ENCODE results near the gene TARS3.

The TARS3 gene

DNA sequence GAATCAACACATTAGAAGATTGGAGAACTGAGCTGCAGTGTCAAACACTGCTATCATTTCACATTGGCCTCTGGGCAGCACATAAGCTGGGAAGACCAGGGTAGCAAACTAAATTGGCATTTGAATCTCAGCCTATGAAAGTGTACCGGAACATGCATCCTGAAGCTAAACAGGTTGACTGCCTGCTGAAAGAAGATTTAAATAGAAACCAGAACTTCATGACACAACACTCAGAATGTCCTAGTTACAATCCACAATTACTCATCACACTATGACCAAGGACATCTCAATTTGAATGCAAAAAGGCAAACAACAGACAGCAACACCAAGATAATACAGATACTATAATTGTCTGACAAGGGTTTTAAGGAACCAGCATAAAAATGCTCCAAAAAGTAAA is 98.3 kb downstream of the TARS3 start:
- in situ Hi-C loops (cut with MboI; ENCODE audit: low sequenced_read_pairs): no loop called here

DNA sequence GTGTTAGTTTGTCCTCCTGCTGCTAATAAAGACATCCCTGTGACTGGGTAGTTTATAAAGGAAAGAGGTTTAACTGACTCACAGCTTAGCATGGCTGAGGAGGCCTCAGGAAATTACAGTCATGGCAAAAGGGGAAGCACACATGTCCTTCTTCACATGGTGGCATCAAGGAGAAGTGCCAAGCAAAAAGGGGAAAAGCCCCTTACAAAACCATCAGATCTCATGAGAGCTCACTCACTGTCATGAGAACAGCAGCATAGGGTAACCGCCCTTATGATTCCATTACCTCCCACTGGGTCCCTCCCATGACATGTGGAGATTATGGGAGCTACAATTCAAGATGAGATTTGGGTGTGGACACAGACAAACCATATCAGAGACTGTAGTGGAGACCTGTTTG is 99.1 kb downstream of the TARS3 start:
- in situ Hi-C loops (cut with MboI; ENCODE audit: low sequenced_read_pairs): no loop called here

DNA sequence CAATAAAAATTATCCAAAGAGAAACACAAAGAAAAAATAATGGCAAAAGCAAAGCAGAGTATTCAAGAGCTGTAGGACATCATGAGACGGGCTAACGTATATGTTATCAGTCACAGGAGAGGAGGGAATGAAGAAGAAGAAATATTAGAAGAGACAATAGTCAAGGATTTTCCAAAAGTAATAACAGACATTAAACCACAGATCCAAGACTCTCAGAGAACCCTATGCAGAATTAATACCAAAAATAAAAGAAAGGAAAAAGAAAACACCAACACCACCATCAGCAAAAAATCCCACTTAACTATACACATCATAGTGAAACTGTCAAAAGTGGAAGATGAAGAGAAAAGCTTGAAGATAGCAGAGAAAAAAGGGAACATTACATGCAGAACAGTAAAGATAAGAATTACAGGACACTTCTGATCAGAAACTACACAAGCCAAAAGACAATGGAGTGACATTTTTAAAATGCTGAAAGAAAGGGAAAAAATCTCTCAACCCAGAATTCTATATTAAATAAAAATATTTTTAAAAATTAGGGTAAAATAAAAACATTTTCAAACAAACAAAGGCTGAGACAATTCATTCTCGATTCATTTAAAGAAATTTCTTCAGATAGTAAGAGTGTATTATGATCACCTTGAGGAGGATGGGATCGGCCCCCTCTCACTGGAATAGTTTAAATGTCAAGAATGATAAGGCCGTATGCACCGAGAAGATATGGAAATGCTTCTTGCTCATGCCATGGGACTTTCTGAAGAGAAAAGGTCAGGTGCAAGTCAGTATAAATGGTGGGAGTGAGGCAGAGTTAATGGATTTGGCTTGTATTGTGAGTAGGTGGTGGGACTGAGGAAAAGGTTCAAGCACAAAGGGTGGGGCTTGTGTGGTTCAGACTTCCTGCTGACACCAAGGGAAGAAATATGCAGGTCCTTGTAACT is 100.6 kb downstream of the TARS3 start:
- in situ Hi-C loops (cut with MboI; ENCODE audit: low sequenced_read_pairs): no loop called here

DNA sequence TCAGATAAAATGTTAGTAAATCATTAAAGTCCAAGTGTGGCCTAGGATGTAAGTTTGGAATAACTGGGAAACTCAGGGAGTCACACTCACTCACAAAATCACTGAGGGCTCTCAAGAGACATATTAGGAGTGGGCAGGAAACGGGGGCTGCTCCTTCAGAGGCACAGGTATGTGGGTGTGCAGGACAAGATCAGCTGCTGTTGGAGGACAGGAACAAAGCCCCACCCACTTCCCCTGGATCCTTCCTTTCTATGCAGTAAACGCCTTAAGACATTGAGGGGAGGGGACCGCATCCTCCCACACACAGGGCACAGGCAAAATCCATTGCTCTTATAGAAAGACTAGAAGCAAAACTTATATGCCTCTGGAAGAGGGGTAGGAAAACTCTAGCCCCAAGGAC is 102.3 kb downstream of the TARS3 start:
- in situ Hi-C loops (cut with MboI; ENCODE audit: low sequenced_read_pairs): no loop called here

DNA sequence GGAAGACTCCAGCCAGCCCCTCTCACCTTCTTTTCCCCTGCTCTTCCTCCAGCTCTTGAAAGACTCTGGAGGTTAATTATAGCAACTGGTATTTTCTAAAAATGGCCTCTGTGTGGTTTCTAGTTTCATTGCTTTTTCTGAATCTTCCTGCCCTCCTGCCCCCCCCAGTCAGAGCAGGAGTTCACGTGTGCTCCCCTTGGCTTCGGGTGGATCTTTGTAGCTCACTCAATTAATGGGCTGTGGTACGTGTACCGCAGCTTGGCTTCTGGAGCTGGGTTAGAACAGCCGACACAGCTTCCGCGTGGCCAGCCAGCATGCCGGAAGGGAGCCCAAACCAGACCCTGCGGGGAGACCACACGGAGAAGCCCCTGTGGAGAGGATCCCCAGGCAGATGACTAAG is 103.6 kb downstream of the TARS3 start:
- in situ Hi-C loops (cut with MboI; ENCODE audit: low sequenced_read_pairs): no loop called here

DNA sequence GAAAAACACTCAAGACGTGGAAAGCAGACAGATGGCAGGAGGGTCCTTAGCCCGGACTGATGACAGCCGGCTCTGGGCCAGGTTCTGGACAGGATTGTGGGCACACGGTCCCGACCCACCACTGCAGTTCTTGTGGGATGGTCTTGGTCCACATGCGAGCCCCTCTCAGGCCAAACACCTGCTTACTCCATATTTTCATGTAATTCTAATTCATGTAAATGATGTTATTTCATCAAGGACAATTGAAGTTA is 104.7 kb downstream of the TARS3 start:
- in situ Hi-C loops (cut with MboI; ENCODE audit: low sequenced_read_pairs): no loop called here

DNA sequence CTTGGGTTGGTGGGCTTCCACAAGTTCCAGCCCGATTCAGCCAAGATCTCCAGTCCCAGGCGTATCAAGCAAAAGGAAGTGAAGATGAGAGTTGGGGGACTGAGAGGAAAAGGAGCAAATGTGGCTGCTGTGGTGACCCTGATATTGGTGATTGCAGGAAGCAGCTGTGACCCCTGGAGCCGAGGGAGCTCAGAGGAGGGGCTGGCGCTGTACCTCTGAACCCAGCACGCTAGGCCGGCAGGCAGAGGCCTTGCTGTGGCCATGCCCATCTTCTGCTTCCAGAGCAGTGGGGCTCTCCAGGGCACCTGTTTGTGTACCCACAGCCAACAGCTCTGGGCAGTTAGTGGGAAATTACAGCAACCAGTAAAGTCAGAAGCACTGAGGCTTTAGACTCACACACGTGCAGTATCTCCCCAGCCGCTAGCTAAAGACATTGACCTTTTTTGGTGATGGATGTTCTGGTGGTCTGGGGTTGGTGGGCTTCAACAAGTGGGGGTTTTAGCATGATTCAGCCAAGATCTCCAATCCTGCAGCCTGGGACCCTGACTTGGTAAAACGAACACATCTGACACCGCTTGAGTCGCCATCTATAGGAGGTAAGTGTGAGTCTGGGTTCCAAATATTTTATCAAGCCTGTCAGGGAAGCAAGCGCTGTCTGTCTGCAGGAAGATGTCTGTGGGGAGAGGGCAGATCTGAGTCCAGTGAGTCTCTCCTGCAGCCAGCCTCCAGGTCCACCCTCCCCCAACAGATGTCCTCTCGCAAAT is 105.2 kb downstream of the TARS3 start:
- in situ Hi-C loops (cut with MboI; ENCODE audit: low sequenced_read_pairs): no loop called here

DNA sequence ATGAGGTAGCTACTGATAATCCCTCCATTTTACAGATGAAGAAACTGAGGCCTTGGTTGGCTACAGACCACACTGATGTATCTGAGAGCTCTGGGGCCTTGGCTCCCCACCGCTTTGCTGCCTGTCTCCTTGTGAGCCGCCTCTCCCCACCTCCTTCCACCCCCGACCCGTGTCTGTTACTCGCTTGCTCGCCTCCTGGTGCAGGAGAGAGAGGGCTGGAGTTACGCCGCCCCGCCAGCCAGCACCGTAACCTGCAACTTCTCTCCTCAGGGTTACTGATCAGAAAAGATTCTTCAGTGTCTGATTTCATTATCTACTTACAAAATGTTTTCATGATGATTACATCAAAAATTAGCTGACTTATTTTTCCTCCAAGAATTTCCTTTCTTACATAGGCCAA is 106.2 kb downstream of the TARS3 start:
- in situ Hi-C loops (cut with MboI; ENCODE audit: low sequenced_read_pairs): no loop called here

DNA sequence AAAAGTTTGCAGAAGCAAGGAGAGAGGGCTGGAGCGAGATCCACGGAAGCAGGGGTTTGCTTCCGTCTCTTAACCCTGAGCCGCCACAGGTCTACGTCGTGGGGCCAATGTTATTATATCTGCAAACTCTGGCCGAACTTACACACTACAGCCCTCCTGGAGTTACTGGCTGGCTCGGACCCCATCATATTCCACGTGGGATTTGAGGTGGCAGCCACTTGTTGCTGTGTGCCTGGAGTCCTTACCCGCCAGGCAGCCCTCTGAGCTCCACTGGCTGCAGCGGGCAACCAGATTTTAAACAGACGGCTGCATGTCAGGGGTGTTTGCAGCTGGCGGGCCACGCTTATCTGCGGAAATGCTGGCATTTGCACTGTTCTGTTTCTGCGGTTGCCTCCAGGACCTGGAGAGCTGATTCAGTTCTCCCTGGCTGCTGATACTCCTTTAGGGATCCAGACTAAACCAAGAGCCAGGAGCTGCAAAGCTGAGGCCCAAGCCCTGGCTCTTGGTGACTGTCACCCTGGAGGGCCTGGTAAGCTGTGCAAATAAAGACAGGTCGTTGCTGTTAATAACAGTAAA is 106.8 kb downstream of the TARS3 start:
- in situ Hi-C loops (cut with MboI; ENCODE audit: low sequenced_read_pairs): no loop called here

DNA sequence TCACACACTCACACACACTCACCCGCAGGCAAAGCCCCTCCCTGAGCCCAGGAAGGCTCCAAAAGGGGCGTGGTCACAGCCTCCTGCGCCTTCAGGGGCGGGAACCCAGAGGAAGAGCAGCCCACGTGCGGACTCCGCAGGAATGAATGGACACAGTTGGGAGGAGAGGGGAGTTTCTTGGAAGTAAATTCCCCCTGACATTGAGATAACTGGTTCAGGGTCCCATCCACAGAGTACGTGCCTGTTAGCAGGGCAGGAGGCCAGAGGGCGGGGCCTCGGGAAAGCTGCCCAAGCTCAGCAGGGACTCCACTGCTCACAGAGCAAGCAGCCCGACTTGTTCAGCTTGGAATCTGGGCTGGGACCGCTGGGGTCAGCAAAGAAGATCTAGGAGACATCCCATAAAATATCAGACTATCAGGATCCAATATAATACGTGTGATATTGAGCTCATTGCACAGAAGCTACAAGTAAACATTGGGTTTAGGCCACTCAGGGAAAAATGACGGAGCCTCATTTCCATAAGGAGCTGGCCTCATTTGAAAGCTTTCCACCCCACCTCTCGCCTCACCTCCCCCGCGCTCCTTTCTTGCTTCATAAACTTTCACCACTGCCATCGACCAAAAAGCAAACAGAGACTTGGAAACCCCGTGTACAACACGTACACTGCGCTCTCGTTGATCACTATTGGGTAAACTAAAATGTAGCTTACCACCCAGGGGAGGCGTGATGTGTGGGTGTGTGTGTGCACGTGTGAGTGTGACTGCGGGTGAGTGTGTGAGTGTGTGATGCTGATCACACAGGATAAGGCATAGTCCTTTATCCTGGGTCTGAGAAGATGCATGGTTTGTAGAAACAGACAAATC is 108.1 kb downstream of the TARS3 start:
- in situ Hi-C loops (cut with MboI; ENCODE audit: low sequenced_read_pairs): no loop called here

DNA sequence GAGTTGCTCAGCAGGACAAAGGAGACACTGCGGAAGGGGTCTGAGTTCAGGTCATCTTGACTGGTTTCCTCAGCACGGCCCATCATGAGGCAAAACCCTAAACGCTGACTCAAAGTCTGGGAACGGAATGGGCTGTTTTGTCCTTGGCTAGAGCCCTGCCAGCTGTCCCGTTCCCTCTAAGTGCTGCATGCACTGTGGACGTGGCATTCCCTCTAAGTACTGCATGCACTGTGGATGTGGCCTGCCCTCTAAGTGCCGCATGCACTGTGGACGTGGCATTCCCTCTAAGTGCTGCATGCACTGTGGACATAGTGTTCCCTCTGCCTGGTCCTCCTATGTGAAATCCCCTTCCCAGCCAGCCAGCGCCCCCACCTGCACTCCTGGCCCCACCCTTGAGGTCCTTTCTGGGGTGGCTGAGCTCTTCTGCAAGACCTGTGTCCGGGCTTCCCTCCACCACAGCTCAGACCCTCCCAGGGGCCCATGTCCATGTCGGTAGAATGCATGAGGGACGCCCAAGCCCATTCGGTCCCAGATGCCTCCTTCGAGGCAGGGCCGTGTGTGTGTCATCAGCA is 108.8 kb downstream of the TARS3 start:
- in situ Hi-C loops (cut with MboI; ENCODE audit: low sequenced_read_pairs): no loop called here

DNA sequence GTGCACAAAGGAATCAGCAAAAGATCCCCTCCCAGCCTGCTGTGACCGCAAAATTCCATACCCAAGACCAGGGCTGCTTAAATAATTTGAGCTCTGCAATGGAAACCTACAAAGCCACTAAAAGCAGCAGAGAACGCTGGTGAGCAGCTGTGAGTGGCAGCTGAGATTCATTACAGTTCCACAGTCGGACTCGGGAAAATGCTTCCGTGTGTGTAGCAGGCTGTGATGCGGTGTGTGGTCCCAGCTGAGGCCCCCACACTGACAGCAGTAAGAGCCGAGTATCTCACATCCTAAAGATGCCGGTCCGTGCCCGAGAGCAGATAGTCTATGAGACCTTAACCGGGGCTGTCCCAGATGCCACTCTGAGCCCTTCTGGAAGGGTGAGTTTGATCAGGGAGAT is 109.5 kb downstream of the TARS3 start:
- in situ Hi-C loops (cut with MboI; ENCODE audit: low sequenced_read_pairs): no loop called here

DNA sequence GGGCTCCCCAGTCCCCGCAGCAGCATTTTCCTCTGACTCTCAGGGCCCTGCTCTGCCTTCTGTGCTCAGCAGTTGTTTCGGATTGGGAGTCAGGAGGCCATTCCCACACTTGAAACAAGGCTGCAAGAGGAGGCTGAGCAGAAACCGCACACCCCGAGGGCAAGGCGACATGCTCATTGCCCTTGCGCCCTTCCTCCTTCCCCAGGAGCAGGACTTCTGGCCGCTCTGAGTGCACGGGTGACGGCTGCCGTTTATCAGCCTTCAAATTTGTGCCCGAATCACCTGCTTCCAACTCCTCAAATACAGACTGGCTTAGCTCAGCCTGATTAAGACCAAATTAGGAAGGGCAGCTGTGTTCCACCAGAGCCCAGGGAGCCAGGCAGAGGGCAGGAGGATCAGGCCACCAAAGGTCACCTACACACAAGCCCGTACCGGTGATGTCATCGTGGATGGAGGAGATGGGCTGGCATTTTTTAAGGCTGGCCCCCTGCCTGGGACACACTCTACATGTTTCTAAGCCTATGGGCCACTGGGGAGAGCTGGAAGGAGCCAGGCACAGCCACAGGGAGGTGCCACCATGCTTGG is 110.2 kb downstream of the TARS3 start:
- in situ Hi-C loops (cut with MboI; ENCODE audit: low sequenced_read_pairs): no loop called here

DNA sequence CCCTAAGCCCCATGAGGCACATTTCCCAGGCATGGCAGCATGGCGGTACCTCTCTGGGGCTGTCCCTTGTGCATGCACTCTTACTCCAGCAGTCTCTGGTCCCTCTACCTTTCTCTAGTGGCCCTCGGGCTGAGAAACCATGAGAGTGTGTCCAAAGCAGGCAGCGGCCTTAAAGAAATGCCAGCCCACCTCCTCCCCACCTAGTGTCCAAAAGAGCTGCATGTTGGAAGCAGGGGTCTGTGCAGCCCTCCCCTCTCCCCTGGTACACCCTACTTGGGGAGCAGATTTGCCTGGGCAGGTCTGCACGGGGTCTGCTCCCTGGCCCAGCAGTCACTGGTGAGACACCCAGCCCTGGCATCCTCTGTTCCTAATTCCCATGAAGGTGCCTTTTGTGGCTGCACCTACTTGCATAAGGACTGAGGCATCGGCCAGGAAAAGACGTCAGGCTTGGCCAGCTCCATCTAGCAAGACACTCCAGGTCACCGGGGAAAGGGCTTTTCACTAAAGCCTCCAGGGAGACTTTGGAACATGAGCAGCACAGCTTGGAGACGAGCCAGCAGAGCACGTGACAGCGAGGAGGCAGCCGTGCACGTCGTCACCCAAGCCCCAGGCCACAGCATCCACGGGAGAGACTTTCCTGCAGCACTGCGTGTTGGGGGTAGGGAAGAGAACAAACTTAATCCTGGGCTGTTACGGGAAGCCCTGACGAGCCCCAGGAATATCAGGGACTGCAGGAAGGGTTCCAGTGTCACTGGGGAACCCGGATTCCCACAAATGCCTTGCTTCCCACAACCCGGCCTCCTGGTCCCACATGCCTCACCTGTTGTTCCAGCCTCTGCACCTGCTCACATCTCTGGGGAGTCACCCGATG is 110.9 kb downstream of the TARS3 start:
- in situ Hi-C loops (cut with MboI; ENCODE audit: low sequenced_read_pairs): no loop called here

DNA sequence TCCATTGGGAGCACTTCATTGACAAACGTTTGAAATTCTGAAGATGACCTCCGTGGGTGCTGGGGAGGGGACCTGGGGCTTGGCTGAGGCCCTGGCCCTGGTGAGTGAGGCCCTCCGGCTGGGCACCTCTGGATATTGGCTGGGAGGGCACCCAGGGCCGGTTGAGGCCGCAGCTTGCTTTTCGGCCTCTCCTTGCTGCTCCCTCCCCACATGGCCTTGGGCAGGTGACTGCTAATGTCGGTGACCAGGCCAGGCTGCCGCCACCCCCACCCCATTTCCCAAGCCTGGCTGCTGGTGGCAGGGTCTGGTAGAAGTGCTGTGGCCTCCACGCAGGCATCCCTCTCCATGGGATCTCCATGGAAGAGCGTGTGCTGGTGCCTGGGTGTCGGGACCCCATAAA is 111.6 kb downstream of the TARS3 start:
- in situ Hi-C loops (cut with MboI; ENCODE audit: low sequenced_read_pairs): no loop called here

DNA sequence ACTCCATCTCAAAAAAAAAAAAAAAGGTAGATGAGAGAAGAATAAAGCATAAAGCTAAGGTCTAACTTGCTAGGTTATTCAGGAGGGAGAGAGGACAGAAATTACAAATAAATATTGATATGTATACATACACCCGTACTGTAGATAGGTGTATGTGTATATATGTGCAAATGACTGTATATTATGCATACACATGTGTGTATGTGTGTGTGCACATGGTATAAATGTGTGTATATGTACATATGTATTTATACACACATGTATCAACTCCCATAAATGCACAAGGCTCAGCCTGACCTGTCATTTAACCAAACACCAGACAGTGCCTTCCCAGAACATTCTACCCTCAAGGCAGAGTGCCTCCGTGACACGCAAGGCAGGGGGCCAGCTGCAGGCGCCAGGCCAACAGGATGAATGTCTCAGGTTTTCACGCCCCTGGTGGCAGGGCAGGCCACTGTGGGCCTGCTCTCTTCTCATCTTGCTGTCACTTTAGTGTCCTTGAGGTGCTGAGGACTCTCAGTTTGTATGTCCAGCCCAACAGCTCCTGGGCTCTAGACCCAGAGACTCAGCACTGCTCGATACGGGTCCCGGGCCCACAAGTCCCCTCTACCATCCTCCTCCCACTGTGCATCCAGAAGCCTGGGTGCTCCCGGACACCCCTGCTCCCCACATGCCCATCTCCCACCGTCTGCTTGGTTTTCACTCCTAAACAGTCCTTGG is 112.5 kb downstream of the TARS3 start:
- in situ Hi-C loops (cut with MboI; ENCODE audit: low sequenced_read_pairs): no loop called here

DNA sequence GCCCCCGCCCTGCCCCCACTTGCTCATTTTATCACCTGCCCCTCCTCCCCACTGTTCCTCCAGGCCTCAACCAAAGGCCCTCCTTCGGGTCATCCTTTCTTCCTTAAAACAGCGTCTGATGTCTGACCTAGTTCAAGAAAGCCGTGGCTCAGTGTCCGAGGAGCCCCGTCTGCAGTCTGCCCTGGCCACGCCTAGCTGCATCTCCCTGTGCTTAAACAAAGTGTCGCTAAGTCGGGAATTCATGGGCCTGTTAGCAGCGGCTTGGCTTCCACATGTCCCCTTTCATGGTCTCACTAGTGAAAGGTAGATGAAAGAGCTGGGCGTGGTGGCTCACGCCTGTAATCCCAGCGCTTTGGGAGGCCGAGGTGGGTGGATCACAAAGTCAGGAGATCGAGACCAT is 113.3 kb downstream of the TARS3 start:
- in situ Hi-C loops (cut with MboI; ENCODE audit: low sequenced_read_pairs): no loop called here

DNA sequence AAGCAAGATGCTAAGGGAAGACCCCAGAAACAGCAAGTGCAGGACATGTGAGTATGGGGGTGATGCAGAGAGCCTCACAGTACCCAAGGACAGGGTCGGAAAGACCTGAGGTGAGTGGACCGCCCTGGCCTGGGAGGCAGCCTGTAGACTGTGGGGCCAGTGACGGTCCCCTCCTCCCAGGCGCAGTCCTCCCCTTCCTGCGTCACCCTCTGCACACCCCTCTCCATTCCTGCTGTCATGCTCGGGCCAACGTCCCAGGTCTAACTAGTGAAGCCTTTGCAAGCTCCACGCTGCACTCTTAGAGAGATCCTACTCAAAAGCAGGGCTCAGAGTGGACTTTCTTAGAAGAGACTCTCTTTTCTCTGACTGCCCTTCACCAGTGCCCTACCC is 113.7 kb downstream of the TARS3 start:
- in situ Hi-C loops (cut with MboI; ENCODE audit: low sequenced_read_pairs): no loop called here
